ENCODE results near the gene SECISBP2.

The SECISBP2 gene

DNA sequence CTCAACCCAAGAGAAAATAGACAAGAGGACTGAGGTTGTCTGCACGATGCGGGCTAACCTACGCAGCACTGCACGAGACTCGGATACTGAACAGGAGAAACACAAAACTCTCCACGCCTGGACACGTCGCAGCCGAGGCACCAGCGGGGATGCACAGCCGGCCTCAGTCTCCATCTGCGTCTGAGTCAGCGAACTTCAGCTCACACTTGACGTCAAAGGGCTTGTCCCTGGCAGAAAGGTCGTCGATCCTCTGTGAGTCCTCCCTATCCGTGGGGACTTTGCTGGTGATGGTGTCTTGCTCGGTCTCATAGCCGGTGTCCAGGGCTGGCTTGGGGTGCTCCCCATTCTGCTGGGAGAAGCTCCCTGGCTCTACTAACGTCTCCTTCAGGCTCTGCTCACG is 60.2 kb downstream of the SECISBP2 start:
- TF ChIP-seq, protein P1, sequence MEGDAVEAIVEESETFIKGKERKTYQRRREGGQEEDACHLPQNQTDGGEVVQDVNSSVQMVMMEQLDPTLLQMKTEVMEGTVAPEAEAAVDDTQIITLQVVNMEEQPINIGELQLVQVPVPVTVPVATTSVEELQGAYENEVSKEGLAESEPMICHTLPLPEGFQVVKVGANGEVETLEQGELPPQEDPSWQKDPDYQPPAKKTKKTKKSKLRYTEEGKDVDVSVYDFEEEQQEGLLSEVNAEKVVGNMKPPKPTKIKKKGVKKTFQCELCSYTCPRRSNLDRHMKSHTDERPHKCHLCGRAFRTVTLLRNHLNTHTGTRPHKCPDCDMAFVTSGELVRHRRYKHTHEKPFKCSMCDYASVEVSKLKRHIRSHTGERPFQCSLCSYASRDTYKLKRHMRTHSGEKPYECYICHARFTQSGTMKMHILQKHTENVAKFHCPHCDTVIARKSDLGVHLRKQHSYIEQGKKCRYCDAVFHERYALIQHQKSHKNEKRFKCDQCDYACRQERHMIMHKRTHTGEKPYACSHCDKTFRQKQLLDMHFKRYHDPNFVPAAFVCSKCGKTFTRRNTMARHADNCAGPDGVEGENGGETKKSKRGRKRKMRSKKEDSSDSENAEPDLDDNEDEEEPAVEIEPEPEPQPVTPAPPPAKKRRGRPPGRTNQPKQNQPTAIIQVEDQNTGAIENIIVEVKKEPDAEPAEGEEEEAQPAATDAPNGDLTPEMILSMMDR (IDR thresholded peaks at IDR 0.05) = no peak

DNA sequence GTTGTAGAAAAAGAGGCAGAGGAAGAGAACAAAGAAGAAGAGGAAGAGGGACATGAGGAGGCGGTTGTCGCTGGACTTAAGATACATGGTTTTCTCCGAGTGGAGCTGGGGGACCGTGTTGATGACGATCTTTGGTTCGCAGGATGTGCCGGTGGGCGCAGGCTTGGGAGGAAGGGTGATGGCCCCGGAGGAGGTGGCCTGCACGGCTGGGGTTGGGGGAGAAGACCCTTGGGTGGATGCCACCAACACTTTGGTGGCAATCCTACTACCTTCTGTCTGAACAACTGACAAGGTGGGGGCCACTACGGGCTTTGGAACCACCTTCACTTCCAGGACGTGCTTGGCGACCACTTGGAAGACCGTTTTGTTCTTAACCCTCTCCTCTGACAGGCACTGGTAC is 60.7 kb downstream of the SECISBP2 start:
- TF ChIP-seq, protein P1 (IDR thresholded peaks at IDR 0.05) = no peak

DNA sequence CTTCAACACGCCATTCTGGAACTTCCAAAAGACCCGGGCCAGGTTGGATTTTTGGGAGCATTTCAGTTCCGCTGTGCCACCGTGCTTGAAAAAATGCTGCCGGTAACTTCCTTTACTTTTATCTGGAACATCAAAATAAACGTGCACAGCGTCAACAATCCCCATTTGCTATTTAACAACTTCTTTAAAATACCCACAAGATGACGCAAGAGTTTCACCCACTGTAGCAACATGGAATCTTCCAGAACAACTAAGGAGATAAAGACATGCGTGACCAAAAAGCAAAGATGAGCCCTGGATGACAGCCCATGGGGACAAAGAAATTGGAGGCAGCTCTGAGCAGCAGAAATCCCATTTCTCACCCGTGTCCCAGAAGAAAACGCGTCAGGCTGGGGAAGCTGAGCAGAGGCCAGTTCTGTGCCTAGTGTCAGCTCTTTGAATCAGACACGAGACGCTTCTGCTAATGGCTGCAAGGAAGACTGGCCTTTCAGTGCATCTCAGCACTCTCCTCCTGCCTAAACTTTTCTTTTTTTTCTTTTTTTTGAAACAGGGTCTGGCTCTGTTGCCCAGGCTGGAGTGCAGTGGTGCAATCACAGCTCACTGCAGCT is 61.3 kb downstream of the SECISBP2 start:
- TF ChIP-seq, protein P1 (IDR thresholded peaks at IDR 0.05) = no peak

DNA sequence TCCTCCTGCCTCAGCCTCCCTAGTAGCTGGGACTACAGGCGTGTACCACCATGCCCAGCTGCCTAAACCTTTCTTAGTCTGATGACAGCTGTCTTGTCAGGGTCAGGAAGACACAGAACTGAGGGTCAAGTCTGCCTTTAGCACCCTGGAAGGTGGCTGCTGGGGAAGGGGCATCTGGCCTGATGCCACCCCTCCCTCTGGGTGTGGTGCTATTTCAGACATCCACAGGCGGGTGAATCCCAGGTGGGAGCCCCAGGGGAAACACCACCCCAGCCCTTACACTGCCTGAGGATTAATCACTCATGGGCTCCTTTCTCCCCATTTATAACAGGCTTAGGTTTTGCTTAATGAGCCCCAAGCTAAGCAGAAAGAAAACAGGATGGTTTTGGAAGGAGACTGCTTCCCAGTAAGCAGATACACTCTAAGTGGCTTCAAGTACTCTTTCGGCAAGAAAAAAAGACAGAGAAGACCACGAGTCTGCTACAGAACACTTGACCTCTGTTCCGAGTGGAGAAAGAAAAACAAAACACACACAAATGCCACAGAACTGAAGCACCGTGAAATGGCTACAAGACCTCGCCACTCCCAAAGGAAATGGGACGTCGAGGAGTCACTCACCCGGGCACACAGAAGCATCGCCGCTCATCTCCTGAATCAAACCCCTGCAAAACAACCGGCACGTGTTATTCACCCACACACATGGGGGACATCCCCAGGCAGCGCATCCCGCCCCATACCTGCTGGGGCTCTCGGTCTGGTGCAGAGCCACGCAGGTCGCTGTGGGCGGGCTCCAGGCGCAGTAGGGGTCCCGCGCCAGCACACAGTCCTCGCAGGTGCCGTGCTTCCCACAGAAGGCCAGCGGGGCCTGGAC is 62.4 kb downstream of the SECISBP2 start:
- TF ChIP-seq, protein P1 (IDR thresholded peaks at IDR 0.05) = no peak

DNA sequence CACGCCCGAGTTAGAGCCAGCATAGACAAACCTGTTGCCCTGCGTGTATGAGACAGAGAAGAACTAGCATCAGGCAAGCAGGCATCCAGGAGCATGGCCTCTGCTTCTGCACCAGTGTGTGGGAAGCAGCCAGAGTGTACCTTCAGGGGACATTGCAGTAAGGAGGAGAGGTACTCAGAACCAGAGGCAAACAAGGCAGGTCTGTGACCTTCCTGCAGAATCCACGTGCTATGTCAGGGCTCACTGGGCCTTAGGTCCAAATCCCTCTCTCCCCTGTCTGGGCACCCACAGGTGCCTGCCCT is 63.0 kb downstream of the SECISBP2 start:
- TF ChIP-seq, protein P1 (IDR thresholded peaks at IDR 0.05) = no peak

DNA sequence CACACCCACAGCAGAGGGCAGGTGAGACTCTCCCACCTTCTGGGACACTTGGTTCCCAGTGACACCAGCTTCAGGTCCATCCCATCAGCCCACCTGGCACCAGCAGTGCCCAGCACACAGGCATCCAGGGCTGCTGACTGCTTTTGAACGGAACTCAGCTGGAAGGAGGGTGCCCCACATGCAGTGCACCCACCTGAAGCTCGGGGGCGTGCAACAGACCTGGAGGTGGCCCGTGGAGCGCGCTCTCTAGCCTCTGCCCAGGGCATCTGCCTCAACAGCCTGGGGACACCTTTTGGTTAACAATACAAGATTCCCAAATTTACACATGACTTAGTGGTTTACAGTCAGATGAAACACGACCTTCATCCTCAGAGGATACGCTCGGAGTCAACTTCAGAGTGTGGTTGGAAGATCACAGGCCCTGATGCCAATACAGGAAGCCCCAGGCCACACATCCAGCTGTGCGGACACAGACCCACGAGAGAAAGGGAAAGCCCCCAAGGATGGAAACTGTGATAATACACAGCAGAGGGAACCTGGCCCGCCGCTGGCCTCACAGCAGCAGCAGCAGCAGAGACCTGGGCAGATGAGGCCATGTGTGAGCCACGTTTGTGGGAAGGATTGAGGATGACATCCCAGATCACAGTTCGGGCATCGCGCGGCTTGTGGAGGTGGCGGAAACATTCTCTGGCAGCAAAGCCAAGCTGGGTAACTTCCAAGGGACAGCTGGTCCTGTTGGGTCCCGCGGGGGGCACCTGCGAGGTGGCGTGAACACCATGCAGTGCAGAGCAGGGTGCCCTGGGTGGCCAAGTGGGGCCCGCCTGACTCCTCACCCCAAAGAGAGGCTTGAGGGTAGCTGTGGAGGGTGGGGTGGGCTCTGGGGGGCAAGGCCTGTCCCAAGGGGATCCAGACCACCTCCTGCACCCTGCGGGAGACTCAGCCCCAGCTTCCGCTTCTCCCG is 64.0 kb downstream of the SECISBP2 start:
- TF ChIP-seq, protein P1 (IDR thresholded peaks at IDR 0.05) = no peak

DNA sequence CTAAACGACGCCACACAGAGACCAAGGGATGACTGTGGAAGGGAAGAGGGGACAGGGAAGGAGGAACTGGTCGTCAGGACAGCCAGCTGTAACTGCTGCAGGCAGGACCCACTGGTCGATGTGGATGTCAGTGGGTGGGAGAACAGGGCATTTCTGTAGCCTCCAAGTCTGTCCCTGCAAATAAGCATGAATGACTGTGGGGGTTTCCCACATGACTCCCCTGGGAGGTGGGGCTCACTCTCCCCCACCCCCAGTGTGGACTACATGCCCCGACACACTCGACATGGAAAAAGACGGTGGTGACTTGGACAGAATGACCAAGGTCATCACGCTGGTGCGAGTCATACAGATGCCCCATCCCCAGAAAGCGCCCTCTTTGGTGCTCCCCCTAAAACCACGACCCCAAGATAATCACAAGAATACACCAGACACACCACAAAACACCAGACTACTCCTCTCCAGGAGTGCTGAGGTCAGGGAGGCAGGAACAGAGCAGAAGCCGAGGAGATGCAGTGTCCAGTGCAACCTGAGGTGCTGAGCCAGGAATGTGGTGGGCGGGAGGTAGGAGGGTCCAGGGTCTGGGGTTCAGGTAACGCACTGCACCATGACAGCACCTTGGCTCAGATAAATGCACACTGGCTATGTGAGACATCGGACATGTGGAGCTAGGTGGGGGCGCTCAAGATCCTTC is 64.9 kb downstream of the SECISBP2 start:
- TF ChIP-seq, protein P1 (IDR thresholded peaks at IDR 0.05) = no peak
